Lung (tissue), 12 donors: ENCODE results near the gene PPP2R1B. TPM values are rescaled to one million over a fixed set of nuclear protein-coding genes. Genes with fewer than 3 reads are reported as not detected.

ENCODE experiments used
- ATAC-seq: fragments of 200-7000 bp; cut with Tn5 transposase; one replicate; pipeline ENCODE4 v1.9.1; 2020; ENCODE audit warnings: moderate number of reproducible peaks; ENCODE audit not compliant: insufficient read depth, low FRiP score
- DNase-seq, 3 donors: peaks; one replicate each; pipeline ENCODE4 v3.0.0-alpha.2; 2013 to 2017
- H3K27ac ChIP-seq, 2 donors: one replicate each; pipeline ENCODE4 v1.5.1; 2013; ENCODE audit warnings: mild to moderate bottlenecking in 2 of 2, moderate library complexity in 2 of 2, control low read depth in 1 of 2, inconsistent platforms in 1 of 2, low read depth in 1 of 2, low read length in 1 of 2
- H3K27me3 ChIP-seq, 3 donors: one replicate each; pipeline ENCODE4 v1.5.1; 2013; ENCODE audit warnings: low read length in 2 of 3; ENCODE audit not compliant: control insufficient read depth in 3 of 3, insufficient read depth in 3 of 3
- H3K36me3 ChIP-seq, 4 donors: one replicate each; pipeline ENCODE4 v1.5.1; 2013; ENCODE audit warnings: low read length in 4 of 4, mild to moderate bottlenecking in 1 of 4, moderate library complexity in 1 of 4; ENCODE audit not compliant: control insufficient read depth in 4 of 4, insufficient read depth in 4 of 4
- H3K4me1 ChIP-seq, 5 donors: one replicate each; pipeline ENCODE4 v1.5.1; 2013; ENCODE audit warnings: low read length in 5 of 5, mild to moderate bottlenecking in 2 of 5, moderate library complexity in 1 of 5; ENCODE audit not compliant: control insufficient read depth in 5 of 5, insufficient read depth in 5 of 5
- H3K4me3 ChIP-seq: one replicate; pipeline ENCODE4 v1.5.1; 2013; ENCODE audit warnings: mild to moderate bottlenecking, control low read depth, moderate library complexity
- H3K9ac ChIP-seq, 2 donors: one replicate each; pipeline ENCODE4 v1.5.1; 2013; ENCODE audit warnings: low read length in 2 of 2, control low read depth in 1 of 2; ENCODE audit not compliant: insufficient read depth in 1 of 2
- H3K9me3 ChIP-seq, 4 donors: one replicate each; pipeline ENCODE4 v1.5.1; 2013; ENCODE audit warnings: low read length in 3 of 4, mild to moderate bottlenecking in 1 of 4, moderate library complexity in 1 of 4; ENCODE audit not compliant: control insufficient read depth in 4 of 4, insufficient read depth in 3 of 4
- CTCF ChIP-seq: IDR thresholded peaks from 2 replicates; pipeline ENCODE4 v1.5.1; 2012; ENCODE audit warnings: mild to moderate bottlenecking; ENCODE audit errors: control extremely low read depth, extremely low read depth
- WGBS, 2 donors: extraction: QIAGEN DNeasy Blood & Tissue Kit; methylation state at CpG; one replicate each; pipeline ENCODE4 v1.1.7; 2013; 5-methylcytosine and 5-hydroxymethylcytosine counted together
- polyA plus RNA-seq, 2 donors: library from polyadenylated mRNA; stranded (reverse); fragments of 200-250 nt; gene quantifications; one replicate each; pipeline ENCODE4 v1.2.1, GENCODE V29; 2013
- total RNA-seq, 2 donors: library from RNA; depleted of rRNA in 1 of 2; stranded (reverse); fragments of >200 nt in 1 of 2; gene quantifications; one replicate each; pipeline ENCODE4 v1.2.1, GENCODE V29; 2014 to 2021
- donor health status: control.
- donor health status: control.
- donor health status: Bipolar disorder and iron deficiency.
- donor health status: healthy.
- donor health status: DM: yes; HTN: yes; CAD: no.

PPP2R1B gene
- total and polyA plus RNA-seq, 4 donors, result 8.3 to 71.5 (median 20.4) TPM

- no peak for TF ChIP-seq CTCF
- WGBS, 2 donors, result 93 to 94% methylated on average over 3 of the region's 3 CpGs
- H3K4me1 ChIP-seq, result peaks cover 0 to 13% (median 0%) of the 10 kb centered on the region in 5 donors
Measured at GRCh38 chr11:111680486-111681175, 85.6 kb downstream of the PPP2R1B start.

More at GRCh38 chr11:111680486-111681175, 85.6 kb downstream of the PPP2R1B start:
- Histone ChIP-seq H3K4me3 (no peak overlapping the region), H3K27me3 (no peaks in the 10 kb centered on the region), H3K9me3 (no peaks in the 10 kb centered on the region), H3K27ac (no peak overlapping the region), H3K36me3 (peaks cover 0 to 14% (median 3%) of the 10 kb centered on the region in 4 donors), H3K9ac (no peak overlapping the region)
- DNase-seq, result no peak
- no peak for ATAC-seq

Other genes with a start within 250 kb of the PPP2R1B start
- gene LAYN, start 225.7 kb downstream of the PPP2R1B start, total RNA-seq, result 10 to 100 TPM; 13.1 to 13.4 TPM
- gene LAYN, start 225.7 kb downstream of the PPP2R1B start, polyA plus RNA-seq, result 1 to 10 TPM; 6.5 to 9.5 TPM
- gene SIK2, start 163.9 kb downstream of the PPP2R1B start, total RNA-seq, result 10 to 100 TPM; 26.8 to 31.8 TPM
- gene SIK2, start 163.9 kb downstream of the PPP2R1B start, polyA plus RNA-seq, result 1 to 10 TPM; 7.2 to 7.8 TPM
- 10 to 100 TPM; 24.7 to 43.4 TPM for gene ALG9, start 105.2 kb upstream of the PPP2R1B start, total RNA-seq
- 10 to 100 TPM; 11.4 to 27.2 TPM for gene ALG9, start 105.2 kb upstream of the PPP2R1B start, polyA plus RNA-seq
- 1 to 10 TPM; 2.4 to 2.7 TPM for gene FDXACB1, start 112.8 kb upstream of the PPP2R1B start, total RNA-seq
- 1 to 10 TPM; 2.2 to 2.3 TPM for gene FDXACB1, start 112.8 kb upstream of the PPP2R1B start, polyA plus RNA-seq
- 10 to 100 TPM; 17.5 to 27.4 TPM for gene CFAP68, start 113.2 kb upstream of the PPP2R1B start, total RNA-seq
- 10 to 100 TPM; 15.2 to 49.0 TPM for gene CFAP68, start 113.2 kb upstream of the PPP2R1B start, polyA plus RNA-seq
- gene CRYAB, start 145.4 kb upstream of the PPP2R1B start, total RNA-seq, result 10 to 100 TPM; 12.0 to 60.8 TPM
- 10 to 100 TPM; 60.8 to 73.0 TPM for gene CRYAB, start 145.4 kb upstream of the PPP2R1B start, polyA plus RNA-seq
- gene HSPB2, start 146.3 kb upstream of the PPP2R1B start, total RNA-seq, result 1 to 10 TPM in 1 of 2 donors, under 1 TPM in 1; 0.65 to 4.8 TPM
- gene HSPB2, start 146.3 kb upstream of the PPP2R1B start, polyA plus RNA-seq, result 1 to 10 TPM; 2.9 to 5.4 TPM
- gene C11orf52, start 152.5 kb upstream of the PPP2R1B start, total RNA-seq, result 10 to 100 TPM; 11.1 to 16.0 TPM
- gene C11orf52, start 152.5 kb upstream of the PPP2R1B start, polyA plus RNA-seq, result 10 to 100 TPM; 14.6 to 20.4 TPM
- gene DIXDC1, start 171.0 kb upstream of the PPP2R1B start, total RNA-seq, result 10 to 100 TPM; 17.2 to 32.1 TPM
- gene DIXDC1, start 171.0 kb upstream of the PPP2R1B start, polyA plus RNA-seq, result 1 to 10 TPM; 3.1 to 3.9 TPM